GM18909 (cell line): ENCODE data around the gene CELSR1.

Source experiments
- ATAC-seq: cut with Tn5 transposase; IDR thresholded peaks from one replicate; pipeline ENCODE4 v1.9.1; 2021; ENCODE audit warnings: mild to moderate bottlenecking; ENCODE audit not compliant: unreplicated experiment, poor library complexity

Gene CELSR1

DNA sequence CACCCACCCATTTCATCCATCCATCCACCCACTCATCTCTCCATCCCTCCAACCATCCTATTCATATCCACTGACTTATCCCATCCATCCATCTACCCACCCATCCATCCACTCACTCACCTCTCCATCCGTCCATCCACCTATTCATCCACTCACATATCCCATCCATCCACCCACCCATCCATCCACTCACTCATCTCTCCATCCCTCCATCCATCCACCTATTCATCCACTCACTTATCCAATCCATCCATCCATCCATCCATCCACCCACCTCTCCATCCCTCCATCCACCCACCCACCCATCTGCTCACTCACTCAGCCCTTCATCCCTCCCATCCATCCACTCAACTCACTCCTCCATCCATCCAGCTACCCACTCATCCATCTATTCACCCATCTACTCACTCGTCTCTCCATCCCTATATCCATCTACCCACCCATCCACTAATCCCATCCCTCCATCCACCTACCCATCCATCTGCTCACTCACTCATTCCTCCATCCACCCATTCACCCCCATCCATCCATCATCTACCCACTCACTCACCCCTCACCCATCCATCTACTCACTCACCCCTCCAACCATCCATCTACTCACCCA is 165.7 kb downstream of the CELSR1 start:
- ATAC-seq: no peak

DNA sequence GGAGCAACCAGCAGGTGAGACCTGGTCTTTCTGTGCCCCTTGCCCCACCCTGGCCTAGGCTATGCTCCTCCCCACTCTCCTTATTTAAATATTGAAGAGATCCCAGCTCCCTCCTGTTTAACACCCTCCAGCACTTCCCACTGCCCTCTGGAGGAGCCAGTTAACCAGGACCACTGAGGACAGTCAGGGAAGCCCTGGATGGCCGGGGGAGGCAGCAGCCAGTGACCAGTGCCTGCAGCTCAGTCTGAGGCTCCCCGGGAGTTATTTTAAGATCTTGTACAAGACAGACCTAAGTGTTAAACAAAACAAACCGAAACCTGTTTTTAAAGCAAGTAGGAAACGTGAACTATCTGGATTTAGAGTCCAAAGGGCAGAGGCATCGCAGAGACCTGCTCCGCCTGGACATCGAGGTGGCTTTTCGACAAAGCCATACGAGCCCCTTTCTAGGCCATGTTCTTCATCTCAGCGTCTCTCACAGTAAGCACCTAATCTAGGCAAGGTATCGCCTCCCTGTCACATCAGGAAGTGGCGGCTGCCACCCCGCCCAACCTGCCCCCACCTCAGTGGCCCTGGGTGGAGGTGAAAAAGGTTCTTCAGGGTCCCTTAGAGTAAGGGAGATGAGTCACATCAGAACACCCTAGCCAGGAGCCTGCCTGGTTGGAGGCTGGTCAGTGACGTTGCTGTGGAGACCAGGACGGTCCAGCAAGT is 166.7 kb downstream of the CELSR1 start:
- ATAC-seq: no peak

DNA sequence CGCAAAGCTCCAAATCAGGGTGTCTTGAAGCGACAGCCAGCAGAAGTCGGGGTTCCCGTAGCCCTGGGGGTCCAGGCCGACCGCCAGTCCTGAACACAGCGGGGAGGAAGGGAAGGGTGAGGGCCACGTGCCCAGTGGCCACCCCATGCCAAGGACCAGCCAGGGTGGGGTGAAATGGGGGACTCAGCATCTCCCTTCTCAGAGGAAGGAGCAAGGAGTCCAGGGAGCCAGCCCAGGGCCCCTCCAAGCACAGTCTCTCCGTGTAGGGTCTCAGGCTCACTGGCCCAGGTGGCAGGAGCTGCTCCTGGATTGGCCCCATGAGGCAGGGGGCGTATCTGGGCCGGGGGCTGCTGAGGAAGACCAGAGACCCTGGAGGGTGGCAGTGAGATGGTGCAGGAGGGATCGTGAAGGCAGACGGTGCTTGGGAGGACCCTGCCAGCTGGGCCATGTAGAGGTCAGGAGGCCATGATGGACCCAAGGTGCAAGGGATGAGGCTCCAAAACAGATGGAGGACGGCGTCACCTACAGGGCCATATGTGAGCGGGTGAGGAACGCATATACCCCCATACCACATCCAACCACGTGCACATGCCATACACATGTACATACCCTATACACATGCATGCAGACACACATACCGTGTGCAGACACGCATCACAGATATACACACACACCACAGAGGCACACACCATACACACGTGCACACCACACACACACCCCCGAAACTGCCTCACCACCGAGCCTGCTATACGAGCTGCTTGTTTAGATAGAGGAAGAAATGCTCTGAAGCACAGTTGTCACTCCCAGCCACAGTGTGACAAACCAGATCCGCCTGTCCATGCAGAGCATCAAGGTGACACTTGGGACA is 167.5 kb downstream of the CELSR1 start:
- ATAC-seq: no peak

DNA sequence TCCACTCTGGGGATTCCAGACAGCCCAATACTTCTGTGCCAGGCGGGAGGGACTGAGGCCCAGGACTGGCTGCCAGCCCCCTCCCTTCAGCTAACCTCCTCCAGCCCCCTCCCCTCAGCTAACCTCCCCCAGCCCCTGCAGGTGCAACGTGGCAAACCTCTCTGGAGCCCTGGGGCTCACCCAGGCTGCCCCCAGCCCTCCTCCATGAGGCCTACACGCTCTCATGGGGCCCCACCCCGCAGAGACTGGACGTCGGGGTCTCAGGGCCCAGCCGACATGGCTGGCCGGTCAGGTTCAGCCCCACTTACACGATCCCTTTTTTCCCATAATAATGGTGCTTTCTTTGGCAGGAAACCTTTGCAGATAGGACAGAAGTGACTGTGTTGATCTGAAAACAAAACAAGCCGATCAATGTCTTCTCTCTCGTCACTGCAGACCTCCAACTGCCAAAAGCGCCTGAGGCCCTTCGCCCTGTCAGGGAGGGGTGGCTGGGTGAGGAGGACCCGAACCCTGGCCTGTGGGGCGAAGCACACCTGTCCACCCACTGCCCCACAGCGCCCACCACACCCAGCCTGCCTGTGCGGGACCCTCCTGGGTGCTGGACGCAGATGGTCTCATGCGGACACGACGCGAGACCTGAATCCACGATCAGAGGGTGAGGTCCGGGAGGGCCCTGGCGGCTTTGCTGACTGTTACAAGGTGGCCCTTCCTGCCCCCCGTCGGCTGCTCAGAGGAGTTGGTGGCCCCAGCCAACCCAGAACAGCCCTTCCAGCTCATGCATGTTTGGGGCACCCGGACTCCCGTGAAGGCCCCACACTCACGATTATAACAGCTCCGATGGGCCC is 168.3 kb downstream of the CELSR1 start:
- no peak for ATAC-seq

DNA sequence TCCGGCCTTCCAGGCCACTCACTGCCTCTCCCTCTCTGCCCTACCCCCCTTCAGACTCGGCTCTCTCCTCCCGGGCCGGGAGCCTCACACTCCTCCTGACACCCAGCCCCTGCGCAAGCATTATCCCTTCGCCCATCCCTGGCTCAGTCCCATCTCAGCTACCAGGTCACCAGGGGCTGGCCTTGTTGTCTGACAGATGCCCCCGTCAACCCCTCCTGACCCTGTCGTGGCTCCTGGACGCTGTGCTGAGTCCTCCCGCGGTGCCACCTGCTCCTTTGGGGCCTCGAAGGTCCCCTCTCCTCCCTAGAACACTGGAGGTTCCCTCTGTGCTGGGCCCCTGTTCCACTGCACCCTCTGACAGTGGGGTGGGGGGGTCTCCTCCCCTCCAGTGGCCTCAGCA is 169.0 kb downstream of the CELSR1 start:
- ATAC-seq: no peak

DNA sequence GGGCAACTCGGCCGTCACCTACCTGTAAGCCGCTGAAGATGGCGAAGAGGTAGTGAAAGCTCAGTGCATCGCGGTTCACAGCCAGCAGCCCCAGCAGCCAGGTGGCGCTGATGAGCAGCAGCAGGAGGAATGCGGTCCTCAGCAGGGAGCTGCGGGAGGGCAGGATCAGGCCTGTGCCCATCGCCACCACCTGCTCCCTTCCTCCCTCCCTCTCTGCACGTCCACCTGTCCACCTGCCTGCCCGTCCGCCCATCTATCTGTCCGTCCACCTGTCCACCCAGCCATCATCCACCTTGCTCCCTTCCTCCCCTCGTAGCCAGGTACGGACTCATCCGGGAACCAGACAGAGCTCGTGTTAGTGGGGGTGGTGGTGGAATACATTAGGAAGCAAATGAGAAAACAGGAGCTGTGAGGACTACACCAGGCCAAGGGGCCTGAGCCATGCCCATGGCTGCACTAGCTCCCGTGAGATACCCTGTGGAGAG is 169.7 kb downstream of the CELSR1 start:
- ATAC-seq: no peak

DNA sequence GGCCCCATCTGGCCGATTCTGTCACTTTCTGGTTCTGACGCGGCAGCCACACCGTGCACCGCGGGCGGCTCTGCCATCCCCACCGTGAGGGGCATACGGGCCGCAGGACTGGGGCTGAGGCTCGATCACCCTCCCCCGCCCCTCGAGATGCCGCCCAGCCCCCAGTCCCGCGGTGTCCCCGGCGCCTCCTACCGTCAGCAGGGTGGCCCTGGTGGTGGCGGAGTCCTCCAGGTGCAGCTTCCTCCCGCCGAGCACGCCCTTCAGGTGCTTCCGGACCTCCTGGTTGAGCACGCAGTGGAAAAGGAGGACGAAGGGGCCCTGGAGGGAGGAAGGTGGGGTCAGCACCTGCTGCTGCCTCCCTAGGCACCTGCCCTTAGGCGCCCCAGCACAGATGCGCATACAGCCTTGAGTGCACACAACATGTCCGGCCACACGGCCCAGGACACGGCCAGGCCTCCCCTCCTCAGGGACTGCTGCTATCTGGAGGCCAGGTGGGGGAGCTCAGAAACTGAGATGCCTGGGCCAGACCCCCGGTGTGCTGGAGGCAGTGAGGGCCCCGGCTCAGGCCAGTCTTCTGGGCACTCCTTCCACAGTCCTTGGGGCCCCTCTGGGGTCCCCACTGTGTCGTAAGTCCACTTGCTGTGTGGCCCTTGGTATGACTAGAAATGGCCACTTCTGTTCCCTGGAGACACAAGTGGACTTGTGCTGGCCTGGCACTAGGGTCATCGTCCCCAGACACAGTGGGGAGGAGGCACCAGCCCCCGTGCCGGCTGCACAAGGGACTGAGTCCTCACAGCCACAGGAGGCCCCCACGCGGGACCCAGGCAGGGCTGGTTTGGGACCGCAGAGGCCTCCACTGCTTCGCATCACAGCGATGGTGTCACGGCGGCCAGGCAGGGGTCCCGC is 170.4 kb downstream of the CELSR1 start:
- ATAC-seq: no peak

DNA sequence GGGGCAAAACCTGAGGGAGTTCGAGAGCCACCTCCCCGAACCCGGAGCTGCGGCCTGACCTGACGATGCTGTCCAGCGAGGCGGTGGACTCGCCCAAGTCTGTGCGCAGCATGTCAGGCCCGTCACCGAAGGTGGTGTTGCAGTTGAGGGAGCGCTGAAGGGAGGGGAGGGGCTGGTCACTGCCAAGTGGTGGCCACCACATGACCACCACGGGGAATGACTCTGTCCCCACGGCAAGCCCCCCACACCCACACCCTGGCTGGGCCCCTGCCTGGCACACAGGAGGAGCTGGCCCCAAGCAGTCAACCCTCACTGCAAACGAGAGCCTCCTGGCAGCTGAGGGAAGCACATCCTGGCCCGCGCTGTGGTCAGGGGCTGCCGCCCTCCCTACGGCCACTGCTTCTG is 171.1 kb downstream of the CELSR1 start:
- no peak for ATAC-seq

DNA sequence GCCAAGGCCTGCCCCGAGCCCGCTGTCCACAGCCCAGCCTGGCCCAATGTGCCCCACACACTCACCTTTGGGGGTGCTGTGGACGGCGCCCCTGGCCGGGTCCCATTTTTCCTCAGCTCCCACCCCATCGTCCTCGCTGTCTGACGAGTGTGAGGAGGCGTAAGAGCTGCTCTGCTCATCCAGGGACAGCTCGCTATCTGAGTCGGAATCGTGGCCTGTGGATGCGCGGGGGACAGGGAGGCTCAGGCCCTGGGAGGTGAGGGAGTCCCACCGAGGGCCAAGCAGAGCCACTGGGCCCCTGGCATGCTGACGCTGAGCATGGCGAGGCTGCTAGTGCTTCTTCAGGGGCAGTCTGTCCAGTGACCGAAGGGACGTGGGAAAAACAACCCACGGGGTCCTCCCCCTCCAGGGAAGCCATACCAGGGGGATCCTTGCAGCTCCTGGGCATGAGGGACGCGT is 172.2 kb downstream of the CELSR1 start:
- ATAC-seq: no peak

DNA sequence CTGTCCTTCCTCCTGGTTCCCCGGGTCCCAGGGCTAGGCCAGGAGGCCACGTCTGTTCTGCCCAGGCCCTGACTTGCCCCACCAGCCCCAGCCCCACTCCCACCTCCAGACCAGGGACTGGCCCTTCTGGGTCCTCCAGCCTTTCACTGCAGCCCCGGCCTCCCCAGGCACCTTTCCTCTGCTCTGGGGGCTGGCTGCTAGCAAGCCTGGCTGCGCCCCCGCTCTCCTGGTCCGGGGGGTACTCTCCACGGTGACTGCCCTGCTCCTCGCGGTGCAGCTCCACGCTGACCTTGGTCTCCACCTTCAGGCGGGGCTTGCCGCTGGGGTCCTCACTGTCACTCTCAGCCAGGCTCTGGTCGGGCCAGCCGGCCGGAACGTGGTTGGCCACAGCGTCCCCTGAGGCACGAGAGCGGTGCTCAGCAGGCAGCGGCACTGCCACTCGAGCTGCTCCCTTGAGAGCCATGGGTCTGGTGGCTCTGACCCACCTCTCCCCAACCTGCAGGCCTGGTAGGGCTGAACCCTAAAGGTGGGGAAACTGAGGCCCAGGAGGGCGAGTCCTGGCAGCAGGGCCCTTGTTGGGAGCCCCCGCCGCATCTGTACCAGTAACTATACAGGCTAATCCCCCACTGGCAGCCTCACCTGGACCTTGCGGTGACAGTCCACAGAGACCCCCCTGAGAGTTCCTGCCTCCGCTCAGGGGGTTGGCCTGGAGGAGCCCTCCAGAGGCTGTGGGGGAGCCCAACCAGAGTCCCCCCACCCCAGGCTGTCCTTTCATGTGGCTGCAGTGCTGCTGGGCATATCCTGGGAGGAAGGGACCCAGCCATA is 172.9 kb downstream of the CELSR1 start:
- no peak for ATAC-seq

DNA sequence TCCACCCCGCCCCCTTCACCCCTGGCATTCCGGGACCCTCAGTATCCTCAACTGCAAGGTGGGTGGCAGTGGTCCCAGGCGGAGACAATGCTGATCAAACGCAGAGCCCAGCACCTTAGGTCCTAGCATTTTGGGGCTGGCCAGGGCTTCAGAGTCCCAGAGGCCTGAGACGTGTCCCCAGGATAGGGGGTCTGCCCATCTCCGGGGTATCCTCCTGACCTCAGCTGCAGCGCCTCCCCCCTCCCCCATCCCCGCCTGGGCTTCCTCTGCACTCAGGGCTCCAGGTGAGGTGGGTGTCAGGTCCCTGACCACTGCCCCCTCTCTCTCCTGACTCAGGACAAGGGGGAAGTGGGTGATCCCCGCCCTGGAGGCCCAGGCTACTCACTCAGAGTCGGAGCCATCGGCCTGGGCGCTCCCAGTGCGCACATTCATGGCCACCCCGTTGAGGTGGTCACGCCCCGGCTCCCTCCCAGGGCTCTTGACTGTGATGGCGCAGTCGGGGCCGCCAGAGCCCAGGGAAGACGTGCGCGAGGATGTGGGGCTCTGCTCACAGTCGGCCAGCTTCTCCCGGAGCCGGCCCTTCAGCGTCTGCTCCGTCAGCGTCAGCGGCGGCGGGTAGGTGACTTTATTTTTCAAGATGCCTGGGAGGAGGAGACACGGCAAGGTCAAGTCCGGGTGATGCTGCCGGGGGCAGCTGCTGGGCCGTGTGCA is 173.7 kb downstream of the CELSR1 start:
- no peak for ATAC-seq

DNA sequence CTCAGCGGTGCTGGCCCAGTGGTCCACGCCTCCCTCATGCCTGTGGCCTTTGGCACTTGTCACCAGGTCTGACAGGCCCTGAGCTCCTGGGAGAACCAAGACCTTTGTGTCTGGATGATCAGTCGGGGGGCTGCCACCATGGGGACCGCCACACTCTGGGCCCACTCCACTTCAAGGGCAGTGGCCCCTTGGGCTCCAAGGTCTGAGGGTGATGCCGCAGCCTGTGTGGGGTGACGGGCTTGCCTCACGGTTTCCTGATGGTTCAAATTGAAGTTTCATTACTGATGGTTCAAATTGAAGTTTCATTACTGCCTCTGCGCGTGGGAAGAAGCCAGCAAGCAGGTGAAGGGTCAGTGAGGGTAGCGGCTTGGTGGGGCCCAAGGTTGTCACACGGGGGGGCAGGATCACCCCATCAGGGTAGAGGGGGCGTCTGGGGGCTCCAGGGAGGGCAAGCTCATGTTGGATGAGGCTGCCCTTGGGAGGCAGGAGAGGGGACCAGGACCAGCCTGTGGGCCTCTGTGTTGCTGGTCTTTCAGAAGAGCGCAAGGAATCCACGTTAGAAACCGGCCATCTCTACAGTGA is 174.4 kb downstream of the CELSR1 start:
- ATAC-seq: no peak

DNA sequence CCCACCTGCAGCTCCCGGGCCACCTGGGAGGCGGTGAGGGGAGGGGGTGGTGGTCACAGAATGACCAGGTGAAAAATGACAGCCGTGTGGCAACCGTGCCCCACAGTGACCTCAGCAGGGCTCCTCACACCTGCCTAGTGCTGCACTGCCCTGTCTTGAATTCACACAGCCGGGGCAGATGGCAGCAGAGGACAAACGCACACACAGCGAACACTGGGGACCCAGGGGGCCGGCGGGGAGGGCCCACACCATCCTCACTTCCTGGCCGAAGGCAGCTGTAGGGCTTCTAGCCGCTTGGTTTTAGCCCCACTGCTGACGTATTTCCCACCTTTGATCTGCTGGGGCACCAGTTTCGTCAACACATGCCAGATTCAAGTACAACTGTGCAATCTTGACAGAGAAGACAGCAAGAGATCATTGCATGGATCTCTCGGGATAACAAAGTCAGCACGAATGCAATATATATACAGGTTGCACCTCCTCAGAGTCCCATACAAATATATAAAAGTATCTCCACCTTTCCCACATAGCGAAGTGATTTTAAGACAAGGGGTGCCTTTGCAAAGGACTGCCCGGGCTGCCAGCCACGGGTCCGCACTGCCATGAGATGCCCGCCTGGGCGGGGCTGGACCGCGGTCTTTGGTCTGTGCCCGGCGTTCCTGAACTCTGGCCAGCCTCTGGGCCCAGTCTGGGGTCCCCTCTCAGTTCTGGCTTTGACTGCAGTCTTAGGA is 175.1 kb downstream of the CELSR1 start:
- ATAC-seq: no peak

DNA sequence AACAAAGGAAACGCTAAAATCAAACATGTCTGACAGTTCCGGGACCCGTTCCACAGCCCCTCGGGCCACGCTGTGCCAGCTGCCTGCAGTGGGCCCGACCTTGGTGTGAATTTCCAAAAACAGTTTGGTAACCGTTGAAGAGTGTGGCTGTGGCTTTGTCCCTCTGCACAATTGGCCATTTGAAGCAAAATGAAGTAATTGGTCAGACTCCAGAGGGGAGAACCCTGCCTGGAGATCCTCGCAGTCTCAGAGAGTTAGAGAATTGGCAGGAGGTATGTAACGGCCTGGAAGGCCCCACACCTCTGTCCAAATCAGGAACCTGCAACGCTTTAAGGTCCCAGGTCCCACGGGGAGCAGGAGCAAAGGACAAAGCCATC is 175.6 kb downstream of the CELSR1 start:
- ATAC-seq: no peak

DNA sequence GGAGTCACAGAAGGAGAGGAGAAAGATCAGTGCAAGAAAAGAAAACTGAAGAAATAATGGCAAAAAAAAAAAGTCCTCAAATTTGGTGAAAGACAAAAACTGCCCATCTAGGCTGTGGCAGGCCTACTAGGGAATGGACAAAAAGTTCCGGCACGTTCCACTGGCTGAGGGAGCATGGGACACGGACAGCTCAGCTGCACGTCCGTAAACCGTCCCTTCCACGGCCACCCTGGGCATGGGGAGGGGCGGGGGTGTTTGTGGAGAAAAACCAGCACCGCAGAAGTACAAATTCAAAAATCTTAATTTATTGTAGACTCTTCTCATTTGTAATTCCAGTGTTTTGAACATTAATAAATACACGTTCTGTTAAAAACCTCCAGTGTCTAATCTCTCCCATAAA is 176.5 kb downstream of the CELSR1 start:
- ATAC-seq: no peak

DNA sequence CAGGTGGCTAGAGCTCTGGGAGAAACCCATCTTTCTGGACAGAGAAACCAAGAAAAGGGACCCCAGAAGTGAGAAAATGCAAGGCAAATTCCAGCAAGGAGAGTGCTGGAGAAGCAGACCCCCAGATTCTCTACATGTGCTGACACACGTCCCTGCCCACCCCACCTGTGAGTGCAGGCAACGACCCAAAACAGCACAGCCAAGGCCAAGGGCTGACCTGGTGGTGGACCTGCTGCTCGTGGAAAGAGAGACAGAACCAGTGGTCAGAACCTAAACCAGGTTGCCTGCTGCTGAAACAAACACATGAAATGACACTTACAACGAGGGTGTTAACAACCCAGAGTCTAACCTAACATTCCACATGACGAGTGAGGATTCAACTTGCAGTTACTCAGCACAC is 177.3 kb downstream of the CELSR1 start:
- ATAC-seq: no peak

DNA sequence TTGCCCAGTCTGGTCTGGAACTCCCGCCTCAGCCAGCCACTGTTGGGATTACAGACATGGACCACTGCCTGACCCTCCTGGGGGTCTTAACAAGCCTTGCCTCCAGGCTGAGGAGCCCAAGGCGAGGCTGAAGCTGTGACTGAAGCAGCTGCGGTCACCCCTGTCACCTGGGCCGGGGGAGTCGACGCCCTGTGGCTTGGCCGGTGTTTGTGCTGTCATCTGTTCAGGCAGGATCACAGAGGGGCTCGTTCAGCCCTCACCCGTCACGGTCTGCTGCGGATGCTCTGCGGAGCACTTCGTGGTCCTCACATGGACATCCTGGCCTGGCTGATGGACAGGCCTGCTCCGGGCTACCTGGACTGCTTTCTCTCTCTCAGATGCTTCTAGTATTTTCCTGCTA is 178.1 kb downstream of the CELSR1 start:
- ATAC-seq: no peak
